H9 (cell line): ENCODE measurements around the gene INPP5F. TPM values are rescaled to one million over a fixed set of nuclear protein-coding genes. Genes with fewer than 3 reads are reported as not detected.

Experiments used
- DNase-seq: peaks from one replicate; pipeline ENCODE4 v3.0.0-alpha.2; 2017
- H2AFZ ChIP-seq: one replicate; pipeline ENCODE4 v1.6.1; 2013; ENCODE audit warnings: mild to moderate bottlenecking, low read length, control low read depth, moderate library complexity
- H2AK5ac ChIP-seq: 2 replicates; pipeline ENCODE4 v1.6.1; 2013; ENCODE audit warnings: low read length, control low read depth, mixed read lengths; ENCODE audit not compliant: insufficient read length
- H2BK120ac ChIP-seq: one replicate; pipeline ENCODE4 v1.6.1; 2013; ENCODE audit warnings: low read depth, mild to moderate bottlenecking, low read length, control low read depth, inconsistent platforms; ENCODE audit not compliant: poor library complexity, severe bottlenecking
- H2BK12ac ChIP-seq: 2 replicates; pipeline ENCODE4 v1.6.1; 2013; ENCODE audit warnings: low read length, control low read depth, mixed read lengths, low read depth; ENCODE audit not compliant: insufficient read length
- H2BK15ac ChIP-seq: 2 replicates; pipeline ENCODE4 v1.6.1; 2013; ENCODE audit warnings: low read depth, low read length, control low read depth
- H2BK20ac ChIP-seq: one replicate; pipeline ENCODE4 v1.6.1; 2013; ENCODE audit warnings: low read depth, mild to moderate bottlenecking, low read length, control low read depth, inconsistent platforms; ENCODE audit not compliant: poor library complexity, severe bottlenecking
- H2BK5ac ChIP-seq: 2 replicates; pipeline ENCODE4 v1.6.1; 2013; ENCODE audit warnings: low read length, control low read depth, mixed read lengths; ENCODE audit not compliant: insufficient read length
- H3K14ac ChIP-seq: 2 replicates; pipeline ENCODE4 v1.6.1; 2013; ENCODE audit warnings: low read length, control low read depth; ENCODE audit not compliant: insufficient read depth
- H3K18ac ChIP-seq: 2 replicates; pipeline ENCODE4 v1.6.1; 2013; ENCODE audit warnings: low read depth, mild to moderate bottlenecking, mixed read lengths, low read length, control low read depth; ENCODE audit not compliant: insufficient read length
- H3K23ac ChIP-seq: 2 replicates; pipeline ENCODE4 v1.6.1; 2013; ENCODE audit warnings: low read length, control low read depth, mixed read lengths, low read depth; ENCODE audit not compliant: insufficient read length
- H3K23me2 ChIP-seq: 2 replicates; pipeline ENCODE4 v1.6.1; 2013; ENCODE audit warnings: low read depth, mild to moderate bottlenecking, mixed read lengths, low read length, control low read depth; ENCODE audit not compliant: insufficient read length, poor library complexity, severe bottlenecking
- H3K27ac ChIP-seq: 2 replicates; pipeline ENCODE4 v1.5.1; 2013; ENCODE audit warnings: low read length, control low read depth, mixed read lengths, low read depth; ENCODE audit not compliant: insufficient read length
- H3K27me3 ChIP-seq: 2 replicates; pipeline ENCODE4 v1.6.1; 2013; ENCODE audit warnings: low read length, control low read depth, inconsistent platforms; ENCODE audit not compliant: insufficient read depth
- H3K4ac ChIP-seq: 2 replicates; pipeline ENCODE4 v1.6.1; 2013; ENCODE audit warnings: low read depth, mild to moderate bottlenecking, control low read depth, inconsistent platforms, low read length, moderate library complexity
- H3K4me1 ChIP-seq: 2 replicates; pipeline ENCODE4 v1.6.1; 2013; ENCODE audit warnings: low read length, control low read depth, inconsistent platforms; ENCODE audit not compliant: insufficient read depth
- H3K4me2 ChIP-seq: 2 replicates; pipeline ENCODE4 v1.6.1; 2013; ENCODE audit warnings: low read length, control low read depth, mixed read lengths; ENCODE audit not compliant: insufficient read length, insufficient read depth
- H3K56ac ChIP-seq: 2 replicates; pipeline ENCODE4 v1.6.1; 2013; ENCODE audit warnings: low read depth, mild to moderate bottlenecking, mixed read lengths, low read length, control low read depth; ENCODE audit not compliant: insufficient read length
- H3K79me1 ChIP-seq: 2 replicates; pipeline ENCODE4 v1.6.1; 2013; ENCODE audit warnings: low read depth, mild to moderate bottlenecking, moderate library complexity, low read length, control low read depth, inconsistent platforms; ENCODE audit not compliant: insufficient read depth, poor library complexity, severe bottlenecking
- H3K79me2 ChIP-seq: 2 replicates; pipeline ENCODE4 v1.6.1; 2013; ENCODE audit warnings: low read length, control low read depth, inconsistent platforms; ENCODE audit not compliant: insufficient read depth
- H3K9ac ChIP-seq: 2 replicates; pipeline ENCODE4 v1.6.1; 2013; ENCODE audit warnings: low read length, control low read depth, mixed read lengths; ENCODE audit not compliant: insufficient read length; ENCODE audit errors: extremely low read depth
- H3K9me3 ChIP-seq: one replicate; pipeline ENCODE4 v1.6.1; 2013; ENCODE audit warnings: low read depth, low read length, inconsistent platforms; ENCODE audit not compliant: control insufficient read depth
- H3T11ph ChIP-seq: one replicate; pipeline ENCODE4 v1.6.1; 2013; ENCODE audit warnings: mild to moderate bottlenecking, low read length, control low read depth, inconsistent platforms
- H4K20me1 ChIP-seq: one replicate; pipeline ENCODE4 v1.6.1; 2013; ENCODE audit not compliant: control insufficient read depth, insufficient read length, insufficient read depth
- H4K5ac ChIP-seq: 2 replicates; pipeline ENCODE4 v1.6.1; 2013; ENCODE audit warnings: low read depth, mild to moderate bottlenecking, mixed read lengths, low read length, control low read depth; ENCODE audit not compliant: insufficient read length
- H4K8ac ChIP-seq: replicated peaks from 2 replicates; pipeline ENCODE4 v1.6.1; 2013; ENCODE audit warnings: low read length, control low read depth, mixed read lengths, low read depth; ENCODE audit not compliant: insufficient read length
- H4K91ac ChIP-seq: 2 replicates; pipeline ENCODE4 v1.6.1; 2013; ENCODE audit warnings: low read depth, mild to moderate bottlenecking, moderate library complexity, mixed read lengths, low read length, control low read depth; ENCODE audit not compliant: insufficient read length
- H3K27ac Mint-ChIP-seq, 3 experiments: 2 replicates in 2 of 3; 3 replicates in 1 of 3; pipeline ENCODE4 v1.8.0; 2020 to 2021; ENCODE audit warnings: mixed read lengths in 3 of 3, mild to moderate bottlenecking in 1 of 3, moderate library complexity in 1 of 3
- H3K27me3 Mint-ChIP-seq: 2 replicates; pipeline ENCODE4 v1.8.0; 2021; ENCODE audit warnings: low read depth, mild to moderate bottlenecking, moderate library complexity, mixed read lengths
- H3K36me3 Mint-ChIP-seq, 3 experiments: 2 replicates in 2 of 3; 3 replicates in 1 of 3; pipeline ENCODE4 v1.8.0; 2020 to 2021; ENCODE audit warnings: low read depth in 3 of 3, mixed read lengths in 3 of 3; ENCODE audit not compliant: insufficient read depth in 1 of 3
- H3K4me1 Mint-ChIP-seq, 2 experiments: 2 replicates each; pipeline ENCODE4 v1.8.0; 2020; ENCODE audit warnings: mixed read lengths in 2 of 2
- H3K4me3 Mint-ChIP-seq, 2 experiments: 2 replicates in 1 of 2; 3 replicates in 1 of 2; pipeline ENCODE4 v1.8.0; 2020 to 2021; ENCODE audit warnings: mild to moderate bottlenecking in 2 of 2, mixed read lengths in 2 of 2, moderate library complexity in 1 of 2
- H3K9me3 Mint-ChIP-seq, 2 experiments: 2 replicates in 1 of 2; 3 replicates in 1 of 2; pipeline ENCODE4 v1.8.0; 2020; ENCODE audit warnings: mild to moderate bottlenecking in 2 of 2, mixed read lengths in 2 of 2, moderate library complexity in 1 of 2
- CTCF ChIP-seq: fragments of 200-600 bp; sonication (generic); conservative IDR thresholded peaks from 3 replicates; pipeline ENCODE4 v1.8.0; 2021; ENCODE audit warnings: antibody characterized with exemption, mild to moderate bottlenecking
- WGBS: extraction: QIAGEN DNeasy Blood & Tissue Kit; methylation state at CpG from one replicate; pipeline ENCODE4 v1.1.7; 2013; ENCODE audit warnings: missing lambda C conversion rate, low lambda C conversion rate, mixed read lengths; ENCODE audit not compliant: insufficient read length; ENCODE audit errors: extremely low coverage; 5-methylcytosine and 5-hydroxymethylcytosine counted together
- total RNA-seq: library from RNA; stranded (reverse); gene quantifications from 2 replicates; pipeline ENCODE4 v1.2.1, GENCODE V29; 2021

Gene INPP5F
- total RNA-seq, 1 experiment from 2014 or later: 108 TPM

- H3K27me3 Mint-ChIP-seq: no peaks in the 10 kb centered on the region
- Histone ChIP-seq H3K4ac (no peak overlapping the region), H4K8ac (no peak overlapping the region), H2BK15ac (no peak overlapping the region), H3T11ph (no peak overlapping the region), H3K4me1 (no peaks in the 10 kb centered on the region), H3K79me2 (no peaks in the 10 kb centered on the region), H3K4me2 (no peak overlapping the region), H3K9me3 (no peaks in the 10 kb centered on the region), H2BK5ac (no peak overlapping the region), H2AK5ac (no peak overlapping the region), H3K56ac (no peak overlapping the region), H4K5ac (no peak overlapping the region), H3K14ac (no peak overlapping the region), H3K23me2 (no peaks in the 10 kb centered on the region), H4K91ac (no peak overlapping the region), H3K23ac (no peak overlapping the region), H3K9ac (no peak overlapping the region), H3K27me3 (no peaks in the 10 kb centered on the region), H3K79me1 (no peaks in the 10 kb centered on the region), H3K27ac (no peak overlapping the region), H2BK120ac (no peak overlapping the region), H4K20me1 (no peaks in the 10 kb centered on the region), H3K18ac (no peak overlapping the region), H2AFZ (no peak overlapping the region), H2BK20ac (no peak overlapping the region), H2BK12ac (no peak overlapping the region)
- no peak for TF ChIP-seq CTCF
- peaks cover 0 to 17% (median 14%) of the 10 kb centered on the region in 3 experiments; a peak in 5 of 7 replicates for H3K36me3 Mint-ChIP-seq
- no peaks in the 10 kb centered on the region for H3K9me3 Mint-ChIP-seq
- no peak overlapping the region for H3K4me3 Mint-ChIP-seq
- WGBS: no CpG with 5 or more reads among the region's 6 CpGs
- no peak overlapping the region for H3K27ac Mint-ChIP-seq
- no peak for DNase-seq
- no peaks in the 10 kb centered on the region for H3K4me1 Mint-ChIP-seq
These were observed 76.2 kb downstream of the INPP5F start for GRCh38 chr10:119801998-119802538.
